H1 (cell line): ENCODE data around the gene PARK7. TPM values are rescaled to one million over a fixed set of nuclear protein-coding genes. Genes with fewer than 3 reads are reported as not detected.

Source experiments
- BACH1 ChIP-seq: IDR thresholded peaks from 2 replicates; pipeline ENCODE4 v1.6.1; 2012; ENCODE audit warnings: low read length, improper control_type of control experiment
- CEBPB ChIP-seq: IDR thresholded peaks from 2 replicates; pipeline ENCODE4 v1.6.1; 2012; ENCODE audit warnings: low read depth, low read length
- CHD7 ChIP-seq: fragments of 300-600 bp; sonication (generic); IDR thresholded peaks from 2 replicates; pipeline ENCODE4 v1.7.1; 2012; ENCODE audit warnings: low read length, moderate library complexity, mild to moderate bottlenecking, inconsistent platforms; ENCODE audit not compliant: insufficient replicate concordance
- HDAC6 ChIP-seq: IDR thresholded peaks from one replicate; pipeline ENCODE4 v1.7.1; 2012; ENCODE audit warnings: low read depth, mild to moderate bottlenecking, inconsistent platforms, low read length, moderate library complexity
- MAX ChIP-seq: IDR thresholded peaks from 2 replicates; pipeline ENCODE4 v1.6.1; 2012; ENCODE audit warnings: inconsistent platforms
- RAD21 ChIP-seq, 2 experiments: IDR thresholded peaks in 1 of 2; conservative IDR thresholded peaks in 1 of 2; 2 replicates each; pipeline ENCODE4 v1.6.1; 2011; ENCODE audit warnings: low read depth in 2 of 2, low read length in 2 of 2, improper control_type of control experiment in 1 of 2, inconsistent platforms in 1 of 2, mild to moderate bottlenecking in 1 of 2, moderate library complexity in 1 of 2
- TEAD4 ChIP-seq: IDR thresholded peaks from 2 replicates; pipeline ENCODE4 v1.6.1; 2012; ENCODE audit warnings: low read depth, low read length, inconsistent platforms, mixed read lengths
- polyA plus RNA-seq, 7 experiments: library from polyadenylated mRNA; depleted of rRNA in 3 of 7; stranded (reverse) in 5 of 7; unstranded in 2 of 7; fragments of >200 nt in 5 of 7; fragments of 200-250 nt in 2 of 7; gene quantifications; 1 replicate in 5 of 7; 2 replicates in 1 of 7; 4 replicates in 1 of 7; pipeline versions ENCODE4 v1.2.1 to v1.2.3, GENCODE V29; 2011 to 2013; ENCODE audit warnings: missing spikeins in 2 of 7, mixed read lengths in 2 of 7
- total RNA-seq: library from RNA; stranded (reverse); fragmentation: NEBNext Ultra II Directional; extraction: Animal tissue kit (Norgen Biotek cat#: 25700); gene quantifications from 2 replicates; pipeline ENCODE4 v1.2.1, GENCODE V29; 2021

PARK7 gene
- total and polyA plus RNA-seq, 2 of the 8 experiments (the other 6 are each of a cell fraction or from before 2014, with no cell fraction given): 206 to 383 TPM

- TF ChIP-seq CHD7 (no peak), RAD21 (IDR thresholded peaks at IDR 0.05 in 1 of 2, conservative IDR thresholded peaks at IDR 0.05 in 1 of 2; ENCODE audit: low read depth in 2 of 2, low read length in 2 of 2) (no peak), CEBPB (no peak), MAX (no peak), TEAD4 (no peak), HDAC6 (no peak), BACH1 (no peak)
- TF ChIP-seq, all 59 proteins: peak for 0
Observed at GRCh38 chr1:8012955-8013354, 51.4 kb downstream of the PARK7 start (continued).
